ENCODE measurements around the gene GAGE13.
"Not testable (repeated sequence)": the region's sequence is repeated elsewhere in the genome, so short reads cannot be mapped to it uniquely, and the experiment has no call there.

The GAGE13 gene

GRCh38 chrX:49290215-49290614 is 41.2 kb upstream of the GAGE13 start:
- DNase-seq (ENCODE audit: extremely low spot score): no peak
- TF ChIP-seq TARDBP (IDR thresholded peaks at IDR 0.05) (no peak), ARNT (IDR thresholded peaks at IDR 0.05) (no peak), ELF4 (IDR thresholded peaks at IDR 0.05) (no peak), SP1 (IDR thresholded peaks at IDR 0.05) (no peak), BHLHE40 (IDR thresholded peaks at IDR 0.05; ENCODE audit: borderline replicate concordance) (no peak), FOXM1 (IDR thresholded peaks at IDR 0.05; ENCODE audit: borderline replicate concordance) (no peak), PKNOX1 (IDR thresholded peaks at IDR 0.05) (no peak), NFRKB (IDR thresholded peaks at IDR 0.05) (no peak), FOXK2 (IDR thresholded peaks at IDR 0.05) (no peak), HDGF (IDR thresholded peaks at IDR 0.05; ENCODE audit: borderline replicate concordance) (no peak), FOXA1 (IDR thresholded peaks at IDR 0.05) (no peak), CTBP1 (IDR thresholded peaks at IDR 0.05; ENCODE audit: borderline replicate concordance) (no peak), ZNF384 (IDR thresholded peaks at IDR 0.05) (no peak), SUZ12 (IDR thresholded peaks at IDR 0.05) (no peak), L3MBTL2 (conservative IDR thresholded peaks at IDR 0.05) (no peak)
- ChIA-PET POLR2A (no interaction called here), CTCF (no interaction called here)

DNA sequence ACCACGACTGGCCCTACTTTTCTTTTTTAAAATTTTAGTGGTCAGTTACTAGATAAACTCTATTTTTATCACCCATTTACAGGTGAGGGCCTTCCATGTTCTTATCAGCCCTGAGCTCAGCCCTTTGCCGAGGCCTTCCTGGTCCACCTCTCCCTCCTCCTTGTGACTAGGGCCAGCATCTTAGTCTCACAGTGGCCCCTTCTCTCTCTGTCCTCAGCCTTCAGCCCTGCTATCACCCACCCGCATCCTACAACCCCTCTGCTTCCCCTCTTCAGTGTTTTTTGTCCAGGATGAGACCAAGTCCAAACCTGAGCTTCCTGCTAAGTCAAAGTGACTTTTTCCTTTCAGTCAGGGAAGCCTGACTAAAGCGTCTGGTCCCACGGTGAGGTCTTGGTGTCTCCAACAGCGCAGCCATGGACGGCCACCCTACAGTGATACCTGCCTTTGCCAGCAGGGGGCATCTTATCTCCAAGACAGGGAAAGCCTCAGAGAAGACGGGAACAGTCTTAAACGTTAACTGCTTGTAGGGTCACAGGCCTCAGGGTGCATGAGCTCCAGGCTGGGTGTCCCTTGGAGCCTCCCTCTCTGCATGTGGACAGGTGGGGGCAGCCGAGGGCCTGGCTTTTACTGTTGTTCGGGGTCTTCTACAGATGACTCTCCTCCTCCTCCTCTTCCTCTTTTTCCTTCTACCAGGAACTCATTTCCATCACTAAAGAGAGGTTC is 39.6 kb upstream of the GAGE13 start:
- TF ChIP-seq PKNOX1 (IDR thresholded peaks at IDR 0.05) (no peak), ARNT (IDR thresholded peaks at IDR 0.05) (no peak), TARDBP (IDR thresholded peaks at IDR 0.05) (no peak), FOXA1 (IDR thresholded peaks at IDR 0.05) (no peak), FOXK2 (IDR thresholded peaks at IDR 0.05) (no peak), FOXM1 (IDR thresholded peaks at IDR 0.05; ENCODE audit: borderline replicate concordance) (no peak), CTBP1 (IDR thresholded peaks at IDR 0.05; ENCODE audit: borderline replicate concordance) (no peak), ZNF384 (IDR thresholded peaks at IDR 0.05) (no peak), ELF4 (IDR thresholded peaks at IDR 0.05) (no peak), SUZ12 (IDR thresholded peaks at IDR 0.05) (no peak), L3MBTL2 (conservative IDR thresholded peaks at IDR 0.05) (no peak)
- CTCF ChIA-PET: interaction anchor here (0.6 to 1.1 kb wide), 5 partner anchors 11 to 661 kb away, joined by 3 to 6 read pairs (median 4); no protein-coding TSS in a partner anchor
- POLR2A ChIA-PET: no interaction called here
- DNase-seq (ENCODE audit: extremely low spot score): peak; percentile 68

- TF ChIP-seq L3MBTL2 (conservative IDR thresholded peaks at IDR 0.05) (no peak), FOXA1 (IDR thresholded peaks at IDR 0.05) (no peak), LEF1 (IDR thresholded peaks at IDR 0.05; ENCODE audit: borderline replicate concordance) (no peak), ZNF384 (IDR thresholded peaks at IDR 0.05) (no peak), ARNT (IDR thresholded peaks at IDR 0.05) (no peak)
- DNase-seq (ENCODE audit: extremely low spot score): no peak
- ChIA-PET POLR2A (no interaction called here), CTCF (interaction anchor here (0.6 to 1.1 kb wide), 3 partner anchors 8 to 30 kb away, joined by 3 to 6 read pairs (median 3); no protein-coding TSS in a partner anchor)
Observed at GRCh38 chrX:49292400-49293362, 38.7 kb upstream of the GAGE13 start.

DNA sequence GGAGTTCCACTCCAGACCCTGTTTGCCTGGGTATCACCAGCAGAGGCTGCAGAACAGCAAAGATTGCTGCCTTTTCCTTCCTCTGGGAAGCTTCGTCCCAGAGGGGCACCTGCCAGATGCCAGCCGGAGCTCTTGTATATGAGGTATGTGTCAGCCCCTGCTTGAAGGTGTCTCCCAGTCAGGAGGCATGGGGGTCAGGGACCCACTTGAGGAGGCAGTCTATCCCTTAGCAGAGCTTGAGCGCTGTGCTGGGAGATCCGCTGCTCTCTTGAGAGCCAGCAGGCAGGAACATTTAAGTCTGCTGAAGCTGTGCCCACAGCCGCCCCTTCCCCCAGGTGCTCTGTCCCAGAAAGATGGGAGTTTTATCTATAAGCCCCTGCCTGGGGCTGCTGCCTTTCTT is 32.1 kb upstream of the GAGE13 start:
- POLR2A ChIA-PET; CTCF ChIA-PET; DNase-seq (ENCODE audit: extremely low spot score): not testable (repeated sequence)

- ChIA-PET CTCF (interaction anchor here (0.6 kb wide), 1 partner anchor 8 kb away, joined by 3 read pairs; no protein-coding TSS in a partner anchor), POLR2A (no interaction called here)
- no peak for TF ChIP-seq L3MBTL2 (conservative IDR thresholded peaks at IDR 0.05)
- DNase-seq (ENCODE audit: extremely low spot score): no peak
Observed at GRCh38 chrX:49300703-49301102, 30.7 kb upstream of the GAGE13 start.

- POLR2A ChIA-PET: no interaction called here
- no peak for TF ChIP-seq HDGF (IDR thresholded peaks at IDR 0.05; ENCODE audit: borderline replicate concordance)
- TF ChIP-seq ELF4 (IDR thresholded peaks at IDR 0.05): no peak
- TF ChIP-seq TARDBP (IDR thresholded peaks at IDR 0.05): no peak
- TF ChIP-seq FOXM1 (IDR thresholded peaks at IDR 0.05; ENCODE audit: borderline replicate concordance): no peak
- no peak for TF ChIP-seq FOXK2 (IDR thresholded peaks at IDR 0.05)
- no peak for TF ChIP-seq SP1 (IDR thresholded peaks at IDR 0.05)
- TF ChIP-seq ZNF384 (IDR thresholded peaks at IDR 0.05): no peak
- no peak for TF ChIP-seq FOXA1 (IDR thresholded peaks at IDR 0.05)
- CTCF ChIA-PET: no interaction called here
- no peak for DNase-seq (ENCODE audit: extremely low spot score)
Observed at GRCh38 chrX:49303346-49303745, 28.0 kb upstream of the GAGE13 start, which contains the start of gene GAGE10. Gene GAGE10, plus strand, starts transcription at chrX:49303646. Its CDS starts 1,214 bp downstream, at chrX:49304860.

DNA sequence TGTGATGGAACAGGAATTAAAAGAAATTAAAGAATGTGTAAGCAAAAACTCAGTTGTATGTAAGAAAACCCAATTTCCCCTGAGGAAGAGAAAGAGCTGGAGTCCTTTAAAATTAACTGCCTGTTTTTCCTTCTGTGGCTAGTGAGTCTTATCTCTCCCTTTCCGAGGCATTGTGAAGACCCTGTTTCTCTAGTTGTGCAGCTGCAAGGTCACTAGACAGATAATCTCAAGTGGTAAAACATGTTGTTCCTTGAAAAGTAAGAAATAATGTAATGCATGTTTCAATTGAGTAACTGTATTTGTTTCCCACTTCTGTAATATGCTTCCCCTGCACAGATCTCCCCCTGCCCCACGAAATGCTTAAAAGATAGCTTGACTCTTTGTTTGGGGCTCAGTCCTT is 23.6 kb upstream of the GAGE13 start:
- CTCF ChIA-PET; POLR2A ChIA-PET; DNase-seq (ENCODE audit: extremely low spot score): not testable (repeated sequence)
